Measurements from ENCODE around the gene PCMTD2. TPM values are rescaled to one million over a fixed set of nuclear protein-coding genes. Genes with fewer than 3 reads are reported as not detected.
"Not testable (repeated sequence)": the region's sequence is repeated elsewhere in the genome, so short reads cannot be mapped to it uniquely, and the experiment has no call there.

PCMTD2 gene
- total RNA-seq, 1 experiment from 2014 or later: 21.2 TPM

- in situ Hi-C loops (cut with HindIII; ENCODE audit: low pct_unique_long_range_greater_than_20kb, low sequenced_read_pairs): no loop called here
- no peak for DNase-seq (ENCODE audit: low read depth)
These were observed 16.1 kb downstream of the PCMTD2 start for GRCh38 chr20:64271636-64272035.

- in situ Hi-C loops (cut with HindIII; ENCODE audit: low pct_unique_long_range_greater_than_20kb, low sequenced_read_pairs): no loop called here
These were observed 17.6 kb downstream of the PCMTD2 start for GRCh38 chr20:64273109-64273508.

GRCh38 chr20:64276817-64277216, 21.3 kb downstream of the PCMTD2 start:
- no peak for DNase-seq (ENCODE audit: low read depth)
- in situ Hi-C loops (cut with HindIII; ENCODE audit: low pct_unique_long_range_greater_than_20kb, low sequenced_read_pairs): no loop called here

More at GRCh38 chr20:64273109-64273508, 17.6 kb downstream of the PCMTD2 start:
- no peak for DNase-seq (ENCODE audit: low read depth)

GRCh38 chr20:64277571-64278316, 22.2 kb downstream of the PCMTD2 start:
- DNase-seq (ENCODE audit: low read depth): no peak
- in situ Hi-C loops (cut with HindIII; ENCODE audit: low pct_unique_long_range_greater_than_20kb, low sequenced_read_pairs): no loop called here

GRCh38 chr20:64278317-64278681, 22.8 kb downstream of the PCMTD2 start:
- in situ Hi-C loops (cut with HindIII; ENCODE audit: low pct_unique_long_range_greater_than_20kb, low sequenced_read_pairs): no loop called here
- no peak for DNase-seq (ENCODE audit: low read depth)

GRCh38 chr20:64279826-64280459, 24.4 kb downstream of the PCMTD2 start:
- DNase-seq (ENCODE audit: low read depth): no peak
- in situ Hi-C loops (cut with HindIII; ENCODE audit: low pct_unique_long_range_greater_than_20kb, low sequenced_read_pairs): no loop called here

- no peak for DNase-seq (ENCODE audit: low read depth)
- in situ Hi-C loops (cut with HindIII; ENCODE audit: low pct_unique_long_range_greater_than_20kb, low sequenced_read_pairs): no loop called here
These were observed 24.9 kb downstream of the PCMTD2 start for GRCh38 chr20:64280460-64280843.

- in situ Hi-C loops (cut with HindIII; ENCODE audit: low pct_unique_long_range_greater_than_20kb, low sequenced_read_pairs): no loop called here
- no peak for DNase-seq (ENCODE audit: low read depth)
These were observed 28.1 kb downstream of the PCMTD2 start for GRCh38 chr20:64283646-64284045.

- peak; percentile 71 for DNase-seq (ENCODE audit: low read depth)
- in situ Hi-C loops (cut with HindIII; ENCODE audit: low pct_unique_long_range_greater_than_20kb, low sequenced_read_pairs): not testable (repeated sequence)
These were observed 30.3 kb downstream of the PCMTD2 start for GRCh38 chr20:64285579-64286446.

GRCh38 chr20:64286447-64287263, 31.1 kb downstream of the PCMTD2 start:
- DNase-seq (ENCODE audit: low read depth); in situ Hi-C loops (cut with HindIII; ENCODE audit: low pct_unique_long_range_greater_than_20kb, low sequenced_read_pairs): not testable (repeated sequence)

GRCh38 chr20:64287264-64287590, 31.7 kb downstream of the PCMTD2 start:
- DNase-seq (ENCODE audit: low read depth); in situ Hi-C loops (cut with HindIII; ENCODE audit: low pct_unique_long_range_greater_than_20kb, low sequenced_read_pairs): not testable (repeated sequence)

- in situ Hi-C loops (cut with HindIII; ENCODE audit: low pct_unique_long_range_greater_than_20kb, low sequenced_read_pairs); DNase-seq (ENCODE audit: low read depth): not testable (repeated sequence)
These were observed 36.6 kb downstream of the PCMTD2 start for GRCh38 chr20:64292167-64292566.

- DNase-seq (ENCODE audit: low read depth); in situ Hi-C loops (cut with HindIII; ENCODE audit: low pct_unique_long_range_greater_than_20kb, low sequenced_read_pairs): not testable (repeated sequence)
These were observed 47.5 kb downstream of the PCMTD2 start for GRCh38 chr20:64303086-64303485.

- in situ Hi-C loops (cut with HindIII; ENCODE audit: low pct_unique_long_range_greater_than_20kb, low sequenced_read_pairs); DNase-seq (ENCODE audit: low read depth): not testable (repeated sequence)
These were observed 58.2 kb downstream of the PCMTD2 start for GRCh38 chr20:64313761-64314160.

GRCh38 chr20:64315381-64315780, 59.8 kb downstream of the PCMTD2 start:
- in situ Hi-C loops (cut with HindIII; ENCODE audit: low pct_unique_long_range_greater_than_20kb, low sequenced_read_pairs); DNase-seq (ENCODE audit: low read depth): not testable (repeated sequence)

GRCh38 chr20:64315884-64316283, 60.3 kb downstream of the PCMTD2 start:
- not testable (repeated sequence) for DNase-seq (ENCODE audit: low read depth)

GRCh38 chr20:64316415-64317083, 61.0 kb downstream of the PCMTD2 start:
- in situ Hi-C loops (cut with HindIII; ENCODE audit: low pct_unique_long_range_greater_than_20kb, low sequenced_read_pairs); DNase-seq (ENCODE audit: low read depth): not testable (repeated sequence)

More at GRCh38 chr20:64315884-64316283, 60.3 kb downstream of the PCMTD2 start:
- in situ Hi-C loops (cut with HindIII; ENCODE audit: low pct_unique_long_range_greater_than_20kb, low sequenced_read_pairs): not testable (repeated sequence)

GRCh38 chr20:64317331-64317730, 61.8 kb downstream of the PCMTD2 start:
- DNase-seq (ENCODE audit: low read depth); in situ Hi-C loops (cut with HindIII; ENCODE audit: low pct_unique_long_range_greater_than_20kb, low sequenced_read_pairs): not testable (repeated sequence)

All from Caki2 (cell line).